Activated B cell treated with CpG ODN at 0.5 μM for 24 hours (primary cell): ENCODE data around the gene KCTD11. TPM values are rescaled to one million over a fixed set of nuclear protein-coding genes. Genes with fewer than 3 reads are reported as not detected.

Source experiments
- ATAC-seq: fragments of 200-7000 bp; cut with Tn5 transposase; one replicate; pipeline ENCODE4 v1.10.0; 2021; ENCODE audit warnings: low read depth, mild to moderate bottlenecking, moderate library complexity
- CTCF ChIA-PET: fragments of 350-600 bp; sonication (Branson Sonifier 250); formaldehyde crosslinking; loops from one replicate; lab custom pipeline; 2021; ENCODE audit warnings: antibody characterized with exemption; lab: Charles Lee
- POLR2A ChIA-PET: fragments of 350-600 bp; sonication (Branson Sonifier 250); formaldehyde crosslinking; loops from one replicate; lab custom pipeline; 2021; ENCODE audit warnings: antibody characterized with exemption; lab: Charles Lee
- DNase-seq: peaks from one replicate; pipeline ENCODE4 v3.0.0; 2022
- H3K27ac Mint-ChIP-seq: one replicate; pipeline ENCODE4 v1.8.0; 2020; ENCODE audit warnings: mixed read lengths
- H3K27me3 Mint-ChIP-seq: one replicate; pipeline ENCODE4 v1.8.0; 2021; ENCODE audit warnings: mixed read lengths
- H3K36me3 Mint-ChIP-seq: one replicate; pipeline ENCODE4 v1.8.0; 2021; ENCODE audit warnings: low read depth, mixed read lengths
- H3K4me1 Mint-ChIP-seq: one replicate; pipeline ENCODE4 v1.8.0; 2021; ENCODE audit warnings: mixed read lengths
- H3K4me3 Mint-ChIP-seq: one replicate; pipeline ENCODE4 v1.8.0; 2020; ENCODE audit warnings: mild to moderate bottlenecking, mixed read lengths
- H3K9me3 Mint-ChIP-seq: one replicate; pipeline ENCODE4 v1.8.0; 2020; ENCODE audit warnings: mixed read lengths
- intact Hi-C: fragments of 100-400 bp; cut with micrococcal nuclease; formaldehyde crosslinking; loops from one replicate; pipeline ENCODE4 v1.15.1; 2024
- total RNA-seq: library from RNA; stranded (reverse); gene quantifications from 2 replicates; pipeline ENCODE4 v1.2.3, GENCODE V29; 2022
- TF ChIP-seq, protein P1 (sequence below): fragments of 200-600 bp; IDR thresholded peaks from one replicate; pipeline ENCODE4 v1.8.0; 2022; ENCODE audit warnings: antibody characterized with exemption, mild to moderate bottlenecking

Gene KCTD11
- total RNA-seq, 1 donor from 2014 or later, result 7.8 TPM

DNA sequence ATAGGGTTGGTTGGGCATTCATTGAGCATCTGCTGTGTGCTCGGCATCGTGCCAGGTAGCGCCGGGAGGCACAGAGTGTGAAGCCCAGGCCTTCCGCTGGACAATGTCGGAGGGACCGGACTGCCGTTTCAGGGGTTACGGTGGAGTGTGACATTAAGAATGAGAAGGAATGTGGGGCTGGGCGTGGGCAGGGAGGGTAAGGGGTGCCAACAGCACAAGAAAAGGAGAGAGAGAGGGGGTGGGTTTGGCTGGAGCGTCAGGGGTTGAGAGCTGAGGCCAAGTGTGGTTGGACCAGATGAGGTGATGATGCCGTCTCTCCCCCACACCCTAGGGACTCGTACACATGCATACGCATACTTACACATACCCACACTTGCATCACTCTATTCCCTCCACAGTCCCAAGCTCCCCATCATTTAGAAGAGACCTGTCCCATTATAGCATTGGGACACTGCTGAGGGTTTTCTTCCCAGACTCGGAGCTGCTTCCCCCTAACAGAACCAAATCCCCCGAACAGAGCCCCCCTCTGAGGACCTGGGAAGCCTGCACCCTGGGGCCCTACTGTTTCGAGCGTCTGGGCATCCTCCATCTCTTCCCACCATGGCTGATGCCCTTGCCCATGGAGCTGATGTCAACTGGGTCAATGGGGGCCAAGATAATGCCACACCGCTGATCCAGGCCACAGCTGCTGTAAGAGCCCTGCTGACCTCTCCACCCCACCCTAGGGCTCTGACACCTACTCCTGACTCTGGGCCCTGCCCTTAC is 3.3 kb upstream of the KCTD11 start:
- DNase-seq (no peak), ATAC-seq (no peak)
- Mint-ChIP-seq H3K27me3 (no peaks in the 10 kb centered on the region), H3K36me3 (peaks cover 41% of the 10 kb centered on the region), H3K4me1 (peaks cover 31% of the 10 kb centered on the region), H3K9me3 (no peaks in the 10 kb centered on the region), H3K27ac (peak overlapping the region; percentile 14), H3K4me3 (no peak overlapping the region)
- CTCF ChIA-PET, result interaction anchor here (0.7 to 1.3 kb wide), 3 partner anchors 24 to 53 kb away, joined by 3 read pairs; no protein-coding TSS in a partner anchor
- TF ChIP-seq, protein P1, sequence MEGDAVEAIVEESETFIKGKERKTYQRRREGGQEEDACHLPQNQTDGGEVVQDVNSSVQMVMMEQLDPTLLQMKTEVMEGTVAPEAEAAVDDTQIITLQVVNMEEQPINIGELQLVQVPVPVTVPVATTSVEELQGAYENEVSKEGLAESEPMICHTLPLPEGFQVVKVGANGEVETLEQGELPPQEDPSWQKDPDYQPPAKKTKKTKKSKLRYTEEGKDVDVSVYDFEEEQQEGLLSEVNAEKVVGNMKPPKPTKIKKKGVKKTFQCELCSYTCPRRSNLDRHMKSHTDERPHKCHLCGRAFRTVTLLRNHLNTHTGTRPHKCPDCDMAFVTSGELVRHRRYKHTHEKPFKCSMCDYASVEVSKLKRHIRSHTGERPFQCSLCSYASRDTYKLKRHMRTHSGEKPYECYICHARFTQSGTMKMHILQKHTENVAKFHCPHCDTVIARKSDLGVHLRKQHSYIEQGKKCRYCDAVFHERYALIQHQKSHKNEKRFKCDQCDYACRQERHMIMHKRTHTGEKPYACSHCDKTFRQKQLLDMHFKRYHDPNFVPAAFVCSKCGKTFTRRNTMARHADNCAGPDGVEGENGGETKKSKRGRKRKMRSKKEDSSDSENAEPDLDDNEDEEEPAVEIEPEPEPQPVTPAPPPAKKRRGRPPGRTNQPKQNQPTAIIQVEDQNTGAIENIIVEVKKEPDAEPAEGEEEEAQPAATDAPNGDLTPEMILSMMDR, result no peak
- POLR2A ChIA-PET, result interaction anchor here (0.6 to 5.1 kb wide), 7 partner anchors 12 to 212 kb away, joined by 3 to 48 read pairs (median 3); partner anchors contain the start of genes ACAP1 and NEURL4
- intact Hi-C loops, result no loop called here

DNA sequence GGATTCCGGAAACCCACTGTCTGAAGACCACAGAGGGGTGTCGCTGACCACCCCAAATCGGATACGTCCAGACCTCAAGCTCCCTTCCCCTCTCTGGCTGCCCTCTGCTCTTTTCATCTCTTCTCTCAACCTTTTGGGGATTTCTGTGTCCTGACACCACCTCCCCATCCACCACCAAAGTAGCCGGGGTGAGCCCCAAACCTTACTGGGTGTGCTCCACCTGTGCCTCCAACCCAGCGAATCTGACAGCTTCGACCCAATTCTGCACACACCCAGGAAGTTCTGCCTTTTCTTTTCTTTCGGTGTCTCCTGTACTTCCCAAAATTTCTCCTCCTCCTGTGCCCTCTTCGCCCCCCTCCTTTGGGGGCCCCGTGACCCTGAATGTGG is 534 bp downstream of the KCTD11 start:
- H3K4me3 Mint-ChIP-seq, result peak overlapping the region; percentile 87
- peaks cover 42% of the 10 kb centered on the region for H3K4me1 Mint-ChIP-seq
- CTCF ChIA-PET, result interaction anchor here (0.9 to 1.8 kb wide), 4 partner anchors 16 to 208 kb away, joined by 4 to 7 read pairs (median 6); partner anchors contain the start of genes ACAP1 and NEURL4
- intact Hi-C loops, result loop anchor here (1.0 to 5.0 kb wide), 5 partner anchors 28 to 307 kb away; partner anchors contain the start of genes ACADVL, DLG4, SENP3 and TMEM256
- peak overlapping the region; percentile 87 for H3K27ac Mint-ChIP-seq
- DNase-seq (no peak), ATAC-seq (no peak)
- TF ChIP-seq, protein P1, result no peak
- H3K9me3 Mint-ChIP-seq, result no peaks in the 10 kb centered on the region
- POLR2A ChIA-PET, result interaction anchor here (0.7 to 5.1 kb wide), 4 partner anchors 15 to 208 kb away, joined by 3 to 48 read pairs (median 4); partner anchors contain the start of genes ACAP1 and NEURL4
- H3K36me3 Mint-ChIP-seq, result peaks cover 17% of the 10 kb centered on the region
- H3K27me3 Mint-ChIP-seq, result no peaks in the 10 kb centered on the region

DNA sequence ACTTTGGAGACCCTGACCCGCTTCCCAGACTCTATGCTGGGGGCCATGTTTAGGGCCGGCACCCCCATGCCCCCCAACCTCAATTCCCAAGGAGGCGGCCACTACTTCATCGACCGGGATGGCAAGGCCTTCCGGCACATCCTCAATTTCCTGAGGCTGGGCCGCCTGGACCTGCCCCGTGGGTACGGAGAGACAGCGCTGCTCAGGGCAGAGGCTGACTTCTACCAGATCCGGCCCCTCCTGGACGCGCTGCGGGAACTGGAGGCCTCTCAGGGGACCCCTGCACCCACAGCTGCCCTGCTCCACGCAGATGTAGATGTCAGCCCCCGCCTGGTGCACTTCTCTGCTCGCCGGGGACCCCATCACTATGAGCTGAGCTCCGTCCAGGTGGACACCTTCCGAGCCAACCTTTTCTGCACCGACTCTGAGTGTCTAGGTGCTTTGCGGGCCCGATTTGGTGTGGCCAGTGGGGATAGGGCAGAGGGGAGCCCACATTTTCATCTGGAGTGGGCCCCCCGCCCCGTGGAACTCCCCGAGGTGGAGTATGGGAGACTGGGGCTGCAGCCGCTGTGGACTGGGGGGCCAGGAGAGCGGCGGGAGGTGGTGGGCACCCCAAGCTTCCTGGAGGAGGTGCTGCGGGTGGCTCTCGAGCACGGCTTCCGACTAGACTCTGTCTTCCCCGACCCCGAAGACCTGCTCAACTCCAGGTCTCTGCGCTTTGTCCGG is 1.1 kb downstream of the KCTD11 start:
- DNase-seq (no peak), ATAC-seq (no peak)
- CTCF ChIA-PET, result interaction anchor here (0.8 to 1.8 kb wide), 6 partner anchors 16 to 208 kb away, joined by 3 to 7 read pairs (median 4); partner anchors contain the start of genes ACAP1 and NEURL4
- peak overlapping the region; percentile 87 for H3K4me3 Mint-ChIP-seq
- H3K36me3 Mint-ChIP-seq, result peaks cover 13% of the 10 kb centered on the region
- POLR2A ChIA-PET, result interaction anchor here (0.6 to 5.1 kb wide), 8 partner anchors 16 to 334 kb away, joined by 3 to 48 read pairs (median 4); partner anchors contain the start of genes ACAP1, NEURL4, PHF23 and POLR2A
- H3K27me3 Mint-ChIP-seq, result no peaks in the 10 kb centered on the region
- peak overlapping the region; percentile 87 for H3K27ac Mint-ChIP-seq
- H3K9me3 Mint-ChIP-seq, result no peaks in the 10 kb centered on the region
- intact Hi-C loops, result loop anchor here (1.0 to 5.0 kb wide), 5 partner anchors 29 to 308 kb away; partner anchors contain the start of genes ACADVL, DLG4, SENP3 and TMEM256
- TF ChIP-seq, protein P1, result no peak
- peaks cover 42% of the 10 kb centered on the region for H3K4me1 Mint-ChIP-seq

DNA sequence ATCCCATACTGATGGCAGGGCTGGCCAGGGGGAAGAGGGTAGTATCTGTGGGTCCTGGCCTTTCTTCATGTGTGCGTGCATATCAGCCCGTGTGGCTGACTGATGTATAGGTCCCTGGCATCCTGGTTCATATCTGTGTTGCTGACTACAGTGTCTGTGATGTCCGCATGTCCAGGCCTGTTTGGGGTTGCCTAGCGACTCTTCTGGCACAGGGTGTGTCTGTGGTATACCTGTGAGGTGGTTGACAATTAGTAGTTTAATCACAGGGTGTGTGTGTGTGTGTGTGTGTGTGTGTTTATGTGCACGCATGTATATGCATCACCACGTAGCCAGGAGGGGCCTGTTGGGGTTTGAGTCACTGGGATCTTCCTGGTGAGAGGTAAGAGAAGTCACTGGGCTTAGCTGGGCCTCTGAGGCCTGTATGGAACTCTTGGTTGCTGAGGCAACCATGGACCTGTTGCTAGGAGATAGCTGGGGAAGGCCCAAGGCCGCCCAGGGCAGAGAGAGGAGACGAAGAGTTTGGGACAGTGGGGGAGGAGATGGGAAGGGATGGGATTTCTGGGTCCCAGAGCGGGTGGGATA is 2.4 kb downstream of the KCTD11 start:
- TF ChIP-seq, protein P1, result no peak
- peaks cover 42% of the 10 kb centered on the region for H3K4me1 Mint-ChIP-seq
- no peak for DNase-seq
- no peaks in the 10 kb centered on the region for H3K9me3 Mint-ChIP-seq
- peak overlapping the region; percentile 43 for H3K27ac Mint-ChIP-seq
- CTCF ChIA-PET, result interaction anchor here (0.9 to 4.2 kb wide), 6 partner anchors 82 to 235 kb away, joined by 3 to 31 read pairs (median 7); partner anchors contain the start of gene SENP3
- peaks cover 2% of the 10 kb centered on the region for H3K36me3 Mint-ChIP-seq
- POLR2A ChIA-PET, result interaction anchor here (0.6 to 2.0 kb wide), 4 partner anchors 17 to 130 kb away, joined by 3 to 10 read pairs (median 7); partner anchors contain the start of genes ACAP1, FGF11, NLGN2 and POLR2A
- no peak for ATAC-seq
- H3K27me3 Mint-ChIP-seq, result no peaks in the 10 kb centered on the region
- H3K4me3 Mint-ChIP-seq, result no peak overlapping the region
- intact Hi-C loops, result loop anchor here (5.0 kb wide), 1 partner anchor 137 kb away; the partner anchor contains the start of genes ACADVL and DLG4
